Epithelial cell of prostate (primary cell): Measurements from ENCODE around the gene KCNK13.
A peak's percentile ranks its signal among the peaks of the same experiment; 100 is the strongest.
"Not testable (repeated sequence)": the region's sequence is repeated elsewhere in the genome, so short reads cannot be mapped to it uniquely, and the experiment has no call there.

Source experiments
- DNase-seq: peaks from one replicate; pipeline ENCODE4 v3.0.0-alpha.2; 2011; ENCODE audit warnings: low read depth, low spot score
- H3K27ac ChIP-seq: fragments of 450-650 bp; 2 replicates; pipeline ENCODE4 v1.5.1; 2017; ENCODE audit warnings: mild to moderate bottlenecking

The KCNK13 gene

GRCh38 chr14:90060312-90060964 lies 1.4 kb upstream of the KCNK13 start:
- peak; percentile 29 for DNase-seq
- no peak overlapping the region for H3K27ac ChIP-seq

DNA sequence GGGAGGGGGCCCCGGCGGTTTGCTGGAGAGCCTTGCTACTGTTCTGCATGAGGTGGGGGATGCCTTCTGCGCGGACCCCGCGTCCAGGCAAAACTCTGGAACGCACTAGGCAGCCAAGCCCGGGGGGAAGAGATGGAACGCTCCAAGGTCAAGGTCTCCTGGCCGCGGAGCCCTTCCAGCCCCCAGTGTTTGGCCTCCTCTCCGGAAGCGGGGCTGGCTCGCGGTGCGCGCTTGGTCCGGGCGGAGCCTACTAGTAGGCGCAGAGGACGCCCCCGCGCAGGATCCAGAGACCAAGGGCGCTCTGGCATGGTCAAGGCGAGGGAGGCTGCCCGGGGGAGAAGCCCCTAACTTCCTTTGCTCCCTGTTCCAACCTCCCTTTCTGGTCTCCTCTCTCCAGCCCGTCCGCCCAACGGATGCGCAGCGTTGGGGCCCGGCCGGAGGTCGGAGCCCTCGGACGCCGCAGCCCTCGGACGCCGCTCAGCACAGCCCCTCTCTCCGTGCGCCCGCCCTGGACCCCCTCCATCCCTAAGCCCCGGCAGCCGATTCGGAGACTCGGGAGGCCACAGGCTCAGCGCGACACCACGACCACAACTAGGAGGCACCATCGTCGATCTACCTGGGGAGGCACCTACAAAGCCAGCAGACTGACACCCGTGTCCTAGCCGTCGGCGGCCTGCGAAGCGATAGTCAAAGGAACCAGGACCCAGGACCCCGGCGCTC lies 669 bp upstream of the KCNK13 start:
- DNase-seq: no peak
- no peak overlapping the region for H3K27ac ChIP-seq

DNA sequence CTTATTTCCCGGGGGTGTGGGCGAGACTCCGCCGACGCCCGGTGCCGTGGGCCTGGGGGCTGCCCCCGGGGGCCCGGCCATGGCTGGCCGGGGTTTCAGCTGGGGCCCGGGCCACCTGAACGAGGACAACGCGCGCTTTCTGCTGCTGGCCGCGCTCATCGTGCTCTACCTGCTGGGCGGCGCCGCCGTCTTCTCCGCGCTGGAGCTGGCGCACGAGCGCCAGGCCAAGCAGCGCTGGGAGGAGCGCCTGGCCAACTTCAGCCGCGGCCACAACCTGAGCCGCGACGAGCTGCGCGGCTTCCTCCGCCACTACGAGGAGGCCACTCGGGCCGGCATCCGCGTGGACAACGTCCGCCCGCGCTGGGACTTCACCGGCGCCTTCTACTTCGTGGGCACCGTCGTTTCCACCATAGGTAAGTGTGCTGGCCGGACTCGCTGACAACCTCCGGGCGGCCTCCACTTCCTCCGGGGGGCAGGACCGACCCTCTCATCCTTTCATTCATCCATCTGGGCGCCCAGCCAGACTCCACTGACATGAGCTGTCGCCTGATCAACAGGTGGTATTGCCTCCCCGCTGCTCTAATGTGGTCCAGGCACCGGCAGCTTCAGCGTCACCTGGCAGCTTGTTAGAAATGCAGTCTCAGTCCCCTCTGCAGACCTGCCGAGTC lies 467 bp downstream of the KCNK13 start:
- no peak overlapping the region for H3K27ac ChIP-seq
- DNase-seq: no peak

DNA sequence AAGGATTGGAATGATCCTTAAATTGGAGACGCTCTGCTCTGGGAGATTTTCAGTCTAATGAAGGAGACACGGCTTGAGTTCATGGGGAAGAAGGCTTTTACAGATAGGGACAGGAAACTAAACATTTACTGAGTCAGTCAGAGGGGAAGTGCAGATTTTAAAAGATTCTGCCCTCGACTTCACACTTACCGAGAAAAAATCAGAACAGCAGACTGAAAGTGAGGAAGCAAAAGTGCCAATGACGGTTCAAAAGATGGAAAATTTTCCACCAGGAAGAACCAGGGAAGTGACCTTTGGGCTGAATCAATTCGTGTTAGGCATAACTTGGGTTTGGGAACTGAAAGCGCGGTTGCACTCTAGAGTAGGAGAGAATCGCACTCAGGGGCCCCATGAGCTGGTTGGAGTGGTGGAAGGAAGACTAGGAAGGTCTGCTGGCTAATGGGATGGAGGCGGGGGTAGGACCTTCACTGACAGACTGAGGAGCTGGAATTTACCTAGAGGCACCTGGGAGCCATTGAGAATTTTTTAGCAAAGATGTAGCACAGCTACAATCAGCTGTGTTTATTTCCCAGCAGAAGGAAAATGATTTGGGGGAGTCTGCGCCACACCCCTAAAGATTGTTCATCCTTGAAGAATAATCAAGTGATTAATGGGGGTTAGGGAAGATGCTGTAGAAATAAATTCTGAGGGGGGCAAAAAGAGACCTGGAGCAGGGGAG lies 1.2 kb downstream of the KCNK13 start:
- H3K27ac ChIP-seq: no peak overlapping the region
- DNase-seq: no peak

GRCh38 chr14:90072350-90072749 lies 10.6 kb downstream of the KCNK13 start:
- DNase-seq: no peak
- no peak overlapping the region for H3K27ac ChIP-seq

DNA sequence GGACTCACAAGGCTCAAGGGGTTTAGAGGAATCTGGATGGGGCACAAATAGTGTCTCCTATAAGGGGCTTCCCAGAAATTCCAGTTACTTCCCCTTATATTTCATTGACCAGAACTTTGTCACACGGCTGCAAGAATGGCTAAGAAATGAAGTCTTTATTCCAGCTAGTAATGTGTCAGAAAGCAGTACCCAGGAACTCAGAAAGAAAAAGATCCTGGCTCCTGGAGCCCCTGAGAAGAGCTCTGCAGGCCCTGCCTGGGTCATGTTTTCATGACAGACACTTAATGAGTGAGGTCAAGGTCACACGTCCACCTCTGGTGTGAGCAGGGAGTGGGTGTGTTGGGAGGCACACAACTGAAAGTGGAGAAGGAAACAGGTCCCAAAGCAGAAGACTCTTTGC lies 17.8 kb downstream of the KCNK13 start:
- H3K27ac ChIP-seq: no peak overlapping the region
- DNase-seq: no peak

DNA sequence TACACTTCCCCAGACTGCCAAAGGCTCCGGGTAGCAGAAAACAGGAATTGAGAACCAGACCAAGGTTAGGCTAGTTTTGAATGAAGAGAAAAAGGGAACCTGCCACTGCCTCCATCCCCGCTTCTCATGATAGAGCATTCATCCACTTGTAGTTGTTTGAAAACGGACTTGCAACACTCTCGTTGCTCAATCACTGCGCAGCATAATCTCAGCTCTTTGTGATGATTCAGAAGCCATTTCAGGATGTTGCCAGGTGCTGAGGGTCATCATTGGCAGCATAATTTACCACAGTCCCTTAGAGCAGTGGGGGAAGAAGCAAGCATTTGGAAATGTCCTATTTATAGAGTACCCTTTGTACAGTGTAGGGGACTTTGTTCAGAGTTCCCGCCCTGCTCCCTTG lies 25.6 kb downstream of the KCNK13 start:
- no peak overlapping the region for H3K27ac ChIP-seq
- no peak for DNase-seq

- no peak overlapping the region for H3K27ac ChIP-seq
- DNase-seq: no peak
Observed at GRCh38 chr14:90088176-90088575, 26.4 kb downstream of the KCNK13 start.

DNA sequence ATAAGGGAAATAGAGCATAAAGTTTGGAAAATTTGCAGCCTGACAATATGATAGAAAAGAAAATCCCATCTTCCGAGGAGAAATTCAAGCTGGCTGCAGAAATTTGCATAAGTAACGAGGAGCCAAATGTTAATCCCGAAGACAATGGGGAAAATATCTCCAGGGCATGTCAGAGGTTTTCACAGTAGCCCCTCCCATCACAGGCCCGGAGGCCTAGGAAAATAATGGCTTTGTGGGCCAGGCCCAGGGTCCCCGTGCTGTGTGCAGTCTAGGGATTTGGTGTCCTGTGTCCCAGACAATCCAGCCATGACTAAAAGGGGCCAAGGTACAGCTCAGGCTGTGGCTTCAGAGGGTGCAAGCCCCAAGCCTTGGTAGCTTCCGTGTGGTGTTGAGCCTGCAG lies 27.7 kb downstream of the KCNK13 start:
- not testable (repeated sequence) for H3K27ac ChIP-seq, DNase-seq

DNA sequence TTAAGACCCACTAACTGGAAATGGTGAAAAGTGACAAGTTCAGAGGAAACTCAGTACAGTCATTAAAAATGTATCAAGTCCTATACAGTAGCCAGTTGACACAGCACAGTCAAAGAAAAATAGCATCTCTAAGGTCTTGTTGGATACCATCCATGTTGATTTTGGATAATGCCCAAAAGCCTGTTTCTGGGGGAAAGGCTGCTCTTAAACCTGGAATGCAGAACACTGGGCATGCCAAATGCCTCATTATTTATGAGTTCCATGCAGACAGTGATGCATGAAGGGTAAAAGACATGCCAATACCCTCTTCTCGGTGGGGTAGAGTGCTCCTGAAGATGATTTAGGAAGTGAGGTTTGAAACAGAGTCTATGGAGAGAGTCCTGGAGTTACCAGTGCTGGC lies 29.6 kb downstream of the KCNK13 start:
- no peak overlapping the region for H3K27ac ChIP-seq
- DNase-seq: no peak

DNA sequence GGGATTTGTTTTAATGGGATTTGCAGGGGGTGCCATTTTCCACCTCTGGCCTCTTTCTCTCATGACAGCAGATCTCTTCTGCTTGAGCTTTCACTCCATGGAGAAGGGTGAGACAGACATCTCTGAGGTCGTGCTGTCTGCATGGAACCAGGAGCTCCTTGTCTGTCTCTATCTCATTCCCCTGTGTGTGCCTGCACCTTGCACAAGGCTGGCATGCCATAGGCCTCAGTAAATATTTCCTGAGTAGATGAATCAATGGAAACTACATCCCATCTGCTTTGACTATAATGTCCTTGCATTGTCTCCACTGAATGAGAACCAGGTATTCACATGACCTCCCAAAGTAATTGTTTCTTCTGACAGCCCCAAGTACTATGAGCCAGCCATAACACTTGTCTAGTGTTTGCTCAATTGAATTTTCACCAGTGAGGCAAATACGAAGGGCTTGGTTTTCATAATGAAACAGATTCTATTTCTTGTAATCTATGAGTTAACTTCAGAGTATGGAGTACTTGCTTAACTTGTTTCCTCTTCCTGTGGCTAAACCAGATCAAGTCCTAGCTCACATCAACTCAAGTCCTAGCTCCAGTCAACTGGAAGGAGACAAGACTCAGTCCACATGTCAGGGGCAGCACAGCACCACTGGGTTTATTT lies 32.3 kb downstream of the KCNK13 start:
- no peak overlapping the region for H3K27ac ChIP-seq
- DNase-seq: peak; percentile 68

GRCh38 chr14:90095096-90095495 lies 33.3 kb downstream of the KCNK13 start:
- no peak for DNase-seq
- no peak overlapping the region for H3K27ac ChIP-seq

DNA sequence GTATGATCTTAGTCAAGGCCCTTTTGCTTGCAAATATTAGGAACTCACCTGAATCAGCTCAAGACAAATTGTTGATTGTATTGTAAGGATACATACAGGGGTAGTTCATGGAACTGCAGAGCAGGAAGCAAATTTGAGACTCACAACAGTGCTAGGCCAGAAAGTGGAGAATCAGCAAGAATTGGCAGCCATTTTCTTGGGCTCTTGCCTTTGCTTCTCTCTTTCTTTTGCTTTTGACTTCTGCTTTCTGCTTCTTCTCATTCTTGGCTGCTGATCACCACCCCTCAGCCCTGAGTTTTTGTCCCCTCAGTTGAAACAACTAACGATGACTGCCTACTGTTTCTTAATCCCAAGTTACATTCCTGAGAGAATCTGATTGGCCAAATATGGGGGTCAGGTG lies 34.8 kb downstream of the KCNK13 start:
- no peak for DNase-seq
- H3K27ac ChIP-seq: no peak overlapping the region

- no peak for DNase-seq
- H3K27ac ChIP-seq: no peak overlapping the region
Observed at GRCh38 chr14:90103808-90104207, 42.0 kb downstream of the KCNK13 start.

DNA sequence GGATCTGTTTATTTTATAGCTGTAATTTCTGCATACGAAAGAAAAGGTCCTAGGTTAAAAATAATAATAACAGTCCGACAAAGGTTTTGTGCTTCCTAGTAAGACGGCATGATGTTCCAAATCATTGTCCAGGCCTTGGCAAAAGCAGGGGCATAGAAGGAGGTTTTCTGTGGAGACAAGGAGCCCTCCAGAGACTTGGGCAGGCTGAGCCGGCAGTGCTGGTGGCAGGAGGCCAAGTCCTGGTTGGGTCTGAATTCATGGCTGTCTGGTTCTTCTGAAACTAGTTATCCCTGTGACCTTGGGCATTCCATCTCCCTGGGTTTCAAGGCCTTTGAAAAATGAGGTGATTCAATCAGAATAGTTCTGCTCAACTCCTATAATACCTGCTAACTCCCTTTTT lies 44.0 kb downstream of the KCNK13 start:
- DNase-seq: no peak
- H3K27ac ChIP-seq: no peak overlapping the region

DNA sequence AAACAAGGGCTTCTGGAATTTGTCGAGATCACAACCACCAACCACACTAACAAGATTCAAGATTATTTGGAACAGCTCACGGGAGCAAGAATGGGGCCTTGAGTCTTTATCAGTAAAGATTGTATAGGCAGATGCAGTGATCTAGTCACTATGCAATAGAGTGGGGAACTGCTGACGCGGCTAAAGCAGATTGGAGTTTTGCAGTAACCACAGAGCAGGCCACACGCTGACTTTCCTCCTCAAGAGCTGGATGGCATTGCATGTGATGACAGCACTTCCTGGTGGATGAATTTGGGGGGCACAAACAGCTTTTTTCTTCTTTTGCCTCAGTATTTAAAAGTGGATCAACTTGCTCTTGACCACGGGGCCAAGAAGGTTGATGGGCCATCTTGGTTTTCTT lies 46.0 kb downstream of the KCNK13 start:
- no peak overlapping the region for H3K27ac ChIP-seq
- no peak for DNase-seq

GRCh38 chr14:90109858-90110257 lies 48.1 kb downstream of the KCNK13 start:
- no peak overlapping the region for H3K27ac ChIP-seq
- no peak for DNase-seq

DNA sequence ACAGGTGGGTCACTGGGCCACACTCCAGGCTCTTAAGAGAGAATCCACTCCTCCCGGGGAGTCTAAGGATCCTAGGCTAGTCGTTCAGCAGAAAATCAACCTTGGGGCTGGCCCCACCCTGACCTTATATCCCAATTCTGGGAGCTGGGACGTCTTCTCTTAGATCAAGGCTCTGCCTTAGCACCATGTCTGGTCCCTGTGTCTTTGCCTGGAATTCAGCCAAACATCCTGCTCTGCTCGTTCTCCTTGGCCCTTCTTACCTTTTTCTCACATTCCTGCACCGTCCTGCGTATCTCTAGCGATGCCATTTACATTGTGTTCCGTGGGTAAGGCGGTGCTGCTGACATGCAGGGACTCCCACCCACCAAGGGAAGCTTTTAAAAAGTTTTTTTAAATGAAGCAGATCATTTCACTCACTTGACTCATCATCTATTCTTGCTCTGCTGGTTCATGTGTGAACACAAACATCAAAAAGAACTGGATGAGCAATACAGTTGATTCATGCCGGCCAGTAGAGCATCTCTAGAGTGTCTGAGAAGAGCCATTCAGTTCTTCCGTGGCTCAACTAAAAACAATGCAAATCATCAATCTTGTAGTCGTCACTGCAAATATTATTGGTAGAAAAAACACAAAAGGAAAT lies 50.2 kb downstream of the KCNK13 start:
- peak; percentile 66 for DNase-seq
- peak overlapping the region; percentile 10 for H3K27ac ChIP-seq

DNA sequence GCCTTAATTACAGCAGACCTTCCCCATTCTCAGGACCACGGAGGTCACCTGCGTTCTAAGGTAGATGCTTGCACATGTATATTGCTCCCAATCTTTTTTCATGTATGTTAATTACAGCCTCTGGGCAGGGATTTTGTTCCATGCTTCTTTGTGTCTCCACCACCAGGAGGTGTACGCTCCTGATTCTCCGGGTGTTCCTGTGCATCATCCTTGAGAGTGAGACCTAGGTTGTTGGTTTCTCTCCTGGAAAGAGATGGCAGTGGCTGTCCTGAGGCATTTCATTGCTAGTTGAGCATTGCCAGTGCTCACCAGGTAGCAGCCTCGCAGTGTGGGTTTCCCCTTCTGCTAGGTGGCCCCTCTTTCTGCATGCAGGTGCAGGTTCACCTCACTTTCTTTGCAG lies 52.8 kb downstream of the KCNK13 start:
- no peak overlapping the region for H3K27ac ChIP-seq
- DNase-seq: no peak

GRCh38 chr14:90115780-90116179 lies 54.0 kb downstream of the KCNK13 start:
- no peak for DNase-seq
- H3K27ac ChIP-seq: no peak overlapping the region
